Tibial nerve (tissue), 4 donors: ENCODE measurements around the gene RGS17. TPM values are rescaled to one million over a fixed set of nuclear protein-coding genes. Genes with fewer than 3 reads are reported as not detected.
"Not testable (repeated sequence)": the region's sequence is repeated elsewhere in the genome, so short reads cannot be mapped to it uniquely, and the experiment has no call there.

Source experiments
- DNase-seq, 2 donors: peaks; one replicate each; pipeline ENCODE4 v3.0.0-alpha.2; 2019; ENCODE audit warnings: low spot score in 2 of 2
- H3K27ac ChIP-seq, 4 donors: fragments of 200-600 bp; sonication (generic) in 3 of 4; one replicate each; pipeline ENCODE4 v1.5.1; 2017 to 2019; ENCODE audit warnings: mild to moderate bottlenecking in 1 of 4
- H3K27me3 ChIP-seq, 2 donors: fragments of 200-600 bp; sonication (generic) in 1 of 2; one replicate each; pipeline versions ENCODE4 v1.5.1 to v1.6.0; 2017 to 2019
- H3K36me3 ChIP-seq, 3 donors: fragments of 200-600 bp; sonication (generic); one replicate each; pipeline ENCODE4 v1.5.1; 2018 to 2019
- H3K4me1 ChIP-seq, 4 donors: fragments of 200-600 bp; sonication (generic) in 3 of 4; one replicate each; pipeline ENCODE4 v1.5.1; 2017 to 2019
- H3K4me3 ChIP-seq, 4 donors: fragments of 200-600 bp; sonication (generic) in 3 of 4; one replicate each; pipeline ENCODE4 v1.5.1; 2017 to 2019; ENCODE audit warnings: mild to moderate bottlenecking in 1 of 4, moderate library complexity in 1 of 4
- H3K9me3 ChIP-seq, 4 donors: fragments of 200-600 bp; sonication (generic) in 3 of 4; one replicate each; pipeline ENCODE4 v1.5.1; 2017 to 2019
- EP300 ChIP-seq, 2 donors: sonication (generic); formaldehyde crosslinking; IDR thresholded peaks; one replicate each; pipeline ENCODE4 v1.6.1; 2017; ENCODE audit warnings: antibody characterized with exemption in 2 of 2, mild to moderate bottlenecking in 1 of 2
- POLR2A ChIP-seq, 2 donors: fragments of 450-650 bp; IDR thresholded peaks; one replicate each; pipeline ENCODE4 v1.6.1; 2017; ENCODE audit warnings: antibody characterized with exemption in 2 of 2, mild to moderate bottlenecking in 2 of 2, moderate library complexity in 2 of 2
- WGBS, 2 donors: methylation state at CpG; one replicate each; pipeline ENCODE4 v1.1.5; 2018; 5-methylcytosine and 5-hydroxymethylcytosine counted together
- total RNA-seq, 4 donors: library from RNA; depleted of rRNA; stranded (reverse); fragments of >200 nt; gene quantifications; one replicate each; pipeline ENCODE4 v1.1.0, GENCODE V29; 2016
- TF ChIP-seq, protein P1 (sequence below), 5 experiments: fragments of 200-600 bp in 3 of 5; fragments of 450-650 bp in 2 of 5; sonication (generic) in 3 of 5; IDR thresholded peaks; one replicate each; pipeline ENCODE4 v1.5.1; 2016 to 2019; ENCODE audit warnings: antibody characterized with exemption in 5 of 5, mild to moderate bottlenecking in 3 of 5, moderate library complexity in 2 of 5

The RGS17 gene
- total RNA-seq, 4 donors from 2014 or later: under 0.01 to 3.3 TPM; not detected in 2

DNA sequence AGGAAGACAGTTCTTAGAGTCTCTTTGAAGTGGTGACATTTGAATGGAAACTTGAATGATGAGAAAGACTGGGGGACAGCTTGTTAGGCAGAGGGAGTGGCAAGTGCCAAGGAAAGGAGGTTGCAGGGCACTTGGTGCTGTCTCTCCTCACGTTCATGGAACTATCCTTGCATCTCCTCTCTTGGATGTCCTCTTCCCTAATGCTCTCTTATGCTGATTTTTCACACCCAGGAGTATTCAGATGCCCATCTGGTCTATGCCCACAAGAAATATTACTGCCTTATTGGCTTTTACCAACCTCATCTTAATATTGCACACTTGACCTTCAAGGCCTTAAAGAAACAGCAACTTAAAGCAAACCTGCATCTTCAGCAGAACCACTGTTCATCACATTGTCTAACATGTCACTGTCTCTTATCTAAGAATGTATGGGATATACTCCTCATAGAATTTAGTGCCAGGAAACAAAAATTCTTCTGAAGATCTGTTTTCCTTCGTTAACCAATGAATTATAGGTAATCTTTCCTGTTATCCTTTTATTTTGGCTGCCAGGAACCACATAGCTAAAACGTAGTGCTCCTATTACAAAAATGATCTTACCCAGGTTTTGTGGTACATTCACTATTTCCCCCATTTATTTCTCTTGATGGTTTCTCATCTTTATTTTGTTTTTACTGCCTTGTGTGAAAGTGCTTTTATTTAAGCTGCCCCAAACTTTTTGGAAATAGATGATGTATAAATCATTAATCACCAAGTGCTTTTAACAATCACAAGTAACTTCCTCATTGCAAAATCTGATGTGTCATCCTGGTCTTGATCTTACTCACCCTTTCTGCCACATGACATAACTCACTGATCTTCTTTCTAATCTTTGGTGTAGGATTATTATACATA is 12.8 kb downstream of the RGS17 start:
- 60 to 68% methylated on average over 3 of the region's 3 CpGs for WGBS, 2 donors
- no peak overlapping the region for H3K4me3 ChIP-seq
- TF ChIP-seq, protein P1, sequence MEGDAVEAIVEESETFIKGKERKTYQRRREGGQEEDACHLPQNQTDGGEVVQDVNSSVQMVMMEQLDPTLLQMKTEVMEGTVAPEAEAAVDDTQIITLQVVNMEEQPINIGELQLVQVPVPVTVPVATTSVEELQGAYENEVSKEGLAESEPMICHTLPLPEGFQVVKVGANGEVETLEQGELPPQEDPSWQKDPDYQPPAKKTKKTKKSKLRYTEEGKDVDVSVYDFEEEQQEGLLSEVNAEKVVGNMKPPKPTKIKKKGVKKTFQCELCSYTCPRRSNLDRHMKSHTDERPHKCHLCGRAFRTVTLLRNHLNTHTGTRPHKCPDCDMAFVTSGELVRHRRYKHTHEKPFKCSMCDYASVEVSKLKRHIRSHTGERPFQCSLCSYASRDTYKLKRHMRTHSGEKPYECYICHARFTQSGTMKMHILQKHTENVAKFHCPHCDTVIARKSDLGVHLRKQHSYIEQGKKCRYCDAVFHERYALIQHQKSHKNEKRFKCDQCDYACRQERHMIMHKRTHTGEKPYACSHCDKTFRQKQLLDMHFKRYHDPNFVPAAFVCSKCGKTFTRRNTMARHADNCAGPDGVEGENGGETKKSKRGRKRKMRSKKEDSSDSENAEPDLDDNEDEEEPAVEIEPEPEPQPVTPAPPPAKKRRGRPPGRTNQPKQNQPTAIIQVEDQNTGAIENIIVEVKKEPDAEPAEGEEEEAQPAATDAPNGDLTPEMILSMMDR (IDR thresholded peaks at IDR 0.05): no peak
- no peak for TF ChIP-seq EP300 (IDR thresholded peaks at IDR 0.05)
- TF ChIP-seq POLR2A (IDR thresholded peaks at IDR 0.05): no peak
- no peak overlapping the region for H3K27ac ChIP-seq
- H3K4me1 ChIP-seq: no peaks in the 10 kb centered on the region
- H3K27me3 ChIP-seq: no peaks in the 10 kb centered on the region
- no peak for DNase-seq
- H3K36me3 ChIP-seq: no peaks in the 10 kb centered on the region
- H3K9me3 ChIP-seq: peaks cover 0 to 15% (median 0%) of the 10 kb centered on the region in 4 donors

DNA sequence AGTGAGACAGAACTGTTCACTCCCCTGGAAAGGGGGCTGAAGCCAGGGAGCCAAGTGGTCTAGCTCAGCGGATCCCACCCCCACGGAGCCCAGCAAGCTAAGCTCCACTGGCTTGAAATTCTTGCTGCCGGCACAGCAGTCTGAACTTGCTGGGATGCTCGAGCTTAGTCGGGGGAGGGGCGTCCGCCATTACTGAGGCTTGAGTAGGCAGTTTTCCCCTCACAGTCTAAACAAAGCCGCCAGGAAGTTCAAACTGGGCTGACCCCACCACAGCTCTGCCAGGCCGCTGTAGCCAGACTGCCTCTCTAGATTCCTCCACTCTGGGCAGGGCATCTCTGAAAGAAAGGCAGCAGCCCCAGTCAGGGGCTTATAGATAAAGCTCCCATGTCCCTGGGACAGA is 20.0 kb downstream of the RGS17 start:
- 73 to 77% methylated on average over 7 to 9 of the region's 9 CpGs for WGBS, 2 donors

DNA sequence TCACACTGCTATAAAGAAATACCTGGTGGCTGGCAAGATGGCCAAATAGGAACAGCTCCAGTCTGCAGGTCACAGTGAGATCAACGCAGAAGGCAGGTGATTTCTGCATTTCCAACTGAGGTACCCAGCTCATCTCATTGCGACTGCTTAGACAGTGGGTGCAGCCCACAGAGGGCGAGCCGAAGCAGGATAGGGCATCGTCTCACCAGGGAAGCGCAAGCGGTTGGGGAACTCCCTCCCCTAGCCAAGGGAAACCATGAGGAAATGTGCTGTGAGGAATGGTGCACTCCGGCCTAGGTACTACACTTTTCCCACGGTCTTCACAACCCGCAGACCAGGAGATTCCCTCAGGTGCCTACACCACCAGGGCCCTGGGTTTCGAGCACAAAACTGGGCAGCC is 20.5 kb downstream of the RGS17 start:
- DNase-seq, H3K27ac ChIP-seq, H3K4me1 ChIP-seq, H3K27me3 ChIP-seq, H3K4me3 ChIP-seq, H3K36me3 ChIP-seq: not testable (repeated sequence)
- WGBS, 2 donors: 92 to 93% methylated on average over 9 to 11 of the region's 11 CpGs
- peaks cover 0 to 32% (median 2%) of the 10 kb centered on the region in 4 donors for H3K9me3 ChIP-seq

More for the DNA sequence above, 20.0 kb downstream of the RGS17 start:
- H3K36me3 ChIP-seq, H3K4me1 ChIP-seq, H3K4me3 ChIP-seq, H3K27ac ChIP-seq, DNase-seq, H3K27me3 ChIP-seq: not testable (repeated sequence)
- H3K9me3 ChIP-seq: peaks cover 0 to 35% (median 2%) of the 10 kb centered on the region in 4 donors

DNA sequence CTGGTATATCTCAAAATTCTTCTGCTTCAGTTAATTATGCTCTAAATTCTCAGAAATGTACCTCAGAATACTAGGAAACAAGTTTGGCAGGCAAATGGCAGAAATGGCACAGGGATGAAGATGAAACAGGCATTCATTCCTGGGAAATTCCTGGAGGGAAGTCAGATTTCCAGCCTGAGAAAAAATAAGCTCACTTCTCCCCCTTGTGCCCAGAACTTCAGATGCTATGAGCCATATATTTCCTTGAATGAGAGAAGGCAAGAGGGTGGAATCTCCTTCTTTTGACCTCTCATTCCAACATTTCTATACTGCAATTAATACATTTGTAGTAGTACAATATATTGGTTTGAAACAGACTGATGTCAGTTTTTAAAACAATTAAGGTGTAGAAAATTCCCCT is 22.8 kb downstream of the RGS17 start:
- H3K4me1 ChIP-seq: no peaks in the 10 kb centered on the region
- peaks cover 0 to 20% (median 2%) of the 10 kb centered on the region in 4 donors for H3K9me3 ChIP-seq
- no peak for TF ChIP-seq POLR2A (IDR thresholded peaks at IDR 0.05)
- TF ChIP-seq, protein P1 (IDR thresholded peaks at IDR 0.05): no peak
- no peak overlapping the region for H3K4me3 ChIP-seq
- DNase-seq: no peak
- no peaks in the 10 kb centered on the region for H3K27me3 ChIP-seq
- H3K27ac ChIP-seq: no peak overlapping the region
- no peaks in the 10 kb centered on the region for H3K36me3 ChIP-seq

DNA sequence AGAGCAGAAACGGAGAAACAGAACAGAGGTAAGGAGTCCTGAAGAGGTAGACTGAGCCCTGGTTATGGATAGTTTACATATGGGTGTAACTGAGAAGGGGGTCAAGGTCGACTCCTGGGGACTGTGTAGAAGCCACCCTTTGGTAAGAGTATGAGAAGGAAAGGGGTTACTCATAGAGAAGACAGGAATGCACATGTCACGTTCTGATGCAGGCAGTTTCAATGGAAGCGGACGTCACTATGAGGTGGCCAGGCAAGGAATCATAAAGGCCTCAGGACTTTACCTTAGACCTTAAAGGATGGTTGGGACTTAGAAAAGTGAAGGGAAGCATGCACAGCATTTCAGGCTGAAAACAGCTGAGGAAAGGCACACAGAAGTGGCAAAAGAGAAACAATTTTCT is 25.1 kb downstream of the RGS17 start:
- Histone ChIP-seq H3K27ac (no peak overlapping the region), H3K36me3 (no peaks in the 10 kb centered on the region), H3K4me1 (no peaks in the 10 kb centered on the region), H3K27me3 (no peaks in the 10 kb centered on the region), H3K9me3 (peaks cover 0 to 5% (median 0%) of the 10 kb centered on the region in 4 donors), H3K4me3 (no peak overlapping the region)
- 73 to 80% methylated on average over 5 of the region's 5 CpGs for WGBS, 2 donors
- DNase-seq: no peak
- no peak for TF ChIP-seq POLR2A (IDR thresholded peaks at IDR 0.05)
- TF ChIP-seq EP300 (IDR thresholded peaks at IDR 0.05): no peak
- TF ChIP-seq, protein P1 (IDR thresholded peaks at IDR 0.05): no peak

DNA sequence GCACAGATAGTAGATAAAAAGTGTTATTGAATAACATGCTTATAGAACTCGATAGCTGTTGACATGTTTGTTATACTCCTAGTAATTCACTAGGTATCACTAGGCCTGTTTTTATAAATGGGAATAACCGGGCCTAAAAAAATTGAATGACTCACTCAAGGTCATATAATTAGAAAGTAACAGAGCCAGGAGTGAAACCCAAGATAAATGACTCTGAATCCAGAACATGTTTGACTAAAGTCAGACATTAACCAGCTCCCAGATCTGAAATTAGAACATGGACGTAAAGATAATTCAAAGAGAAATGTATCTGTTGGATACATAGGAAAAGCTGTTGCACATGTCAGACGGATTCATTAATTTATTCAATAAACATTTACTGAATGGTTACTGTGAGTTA is 26.9 kb downstream of the RGS17 start:
- no peaks in the 10 kb centered on the region for H3K27me3 ChIP-seq
- TF ChIP-seq, protein P1 (IDR thresholded peaks at IDR 0.05): no peak
- TF ChIP-seq POLR2A (IDR thresholded peaks at IDR 0.05) (no peak), EP300 (IDR thresholded peaks at IDR 0.05) (no peak)
- no peaks in the 10 kb centered on the region for H3K36me3 ChIP-seq
- H3K27ac ChIP-seq: no peak overlapping the region
- 76 to 84% methylated on average over 4 of the region's 4 CpGs for WGBS, 2 donors
- H3K4me1 ChIP-seq: no peaks in the 10 kb centered on the region
- H3K9me3 ChIP-seq: no peaks in the 10 kb centered on the region
- DNase-seq: no peak
- H3K4me3 ChIP-seq: no peak overlapping the region
